Measurements from ENCODE around the gene ZNF185.

ZNF185 gene

GRCh38 chrX:152913346-152913745 lies 15.5 kb downstream of the ZNF185 start:
- DNase-seq (ENCODE audit: low read depth, low spot score): no peak
- no peak overlapping the region for H3K27ac ChIP-seq

GRCh38 chrX:152913910-152914309 lies 16.0 kb downstream of the ZNF185 start:
- no peak overlapping the region for H3K27ac ChIP-seq
- DNase-seq (ENCODE audit: low read depth, low spot score): no peak

- no peak for DNase-seq (ENCODE audit: low read depth, low spot score)
- no peak overlapping the region for H3K27ac ChIP-seq
Measured at GRCh38 chrX:152915541-152916241, 17.8 kb downstream of the ZNF185 start.

- H3K27ac ChIP-seq: no peak overlapping the region
- DNase-seq (ENCODE audit: low read depth, low spot score): no peak
Measured at GRCh38 chrX:152917656-152918579, 20.1 kb downstream of the ZNF185 start.

- DNase-seq (ENCODE audit: low read depth, low spot score): no peak
- no peak overlapping the region for H3K27ac ChIP-seq
Measured at GRCh38 chrX:152918707-152919106, 20.8 kb downstream of the ZNF185 start.

- DNase-seq (ENCODE audit: low read depth, low spot score): no peak
- H3K27ac ChIP-seq: no peak overlapping the region
Measured at GRCh38 chrX:152923599-152923998, 25.7 kb downstream of the ZNF185 start.

- H3K27ac ChIP-seq: no peak overlapping the region
- no peak for DNase-seq (ENCODE audit: low read depth, low spot score)
Measured at GRCh38 chrX:152925835-152926234, 28.0 kb downstream of the ZNF185 start.

- H3K27ac ChIP-seq: no peak overlapping the region
- peak; percentile 8 for DNase-seq (ENCODE audit: low read depth, low spot score)
Measured at GRCh38 chrX:152926279-152926678, 28.4 kb downstream of the ZNF185 start.

- no peak for DNase-seq (ENCODE audit: low read depth, low spot score)
- no peak overlapping the region for H3K27ac ChIP-seq
Measured at GRCh38 chrX:152926923-152927322, 29.1 kb downstream of the ZNF185 start.

GRCh38 chrX:152927858-152928760 lies 30.2 kb downstream of the ZNF185 start:
- no peak for DNase-seq (ENCODE audit: low read depth, low spot score)
- H3K27ac ChIP-seq: no peak overlapping the region

GRCh38 chrX:152928761-152929400 lies 31.0 kb downstream of the ZNF185 start:
- DNase-seq (ENCODE audit: low read depth, low spot score): no peak
- H3K27ac ChIP-seq: no peak overlapping the region

GRCh38 chrX:152929898-152930297 lies 32.0 kb downstream of the ZNF185 start:
- H3K27ac ChIP-seq: no peak overlapping the region
- no peak for DNase-seq (ENCODE audit: low read depth, low spot score)

- DNase-seq (ENCODE audit: low read depth, low spot score): no peak
- H3K27ac ChIP-seq: no peak overlapping the region
Measured at GRCh38 chrX:152930516-152930915, 32.6 kb downstream of the ZNF185 start.

- DNase-seq (ENCODE audit: low read depth, low spot score): no peak
- no peak overlapping the region for H3K27ac ChIP-seq
Measured at GRCh38 chrX:152932144-152932543, 34.3 kb downstream of the ZNF185 start.

- no peak for DNase-seq (ENCODE audit: low read depth, low spot score)
- no peak overlapping the region for H3K27ac ChIP-seq
Measured at GRCh38 chrX:152932598-152933175, 34.8 kb downstream of the ZNF185 start.

GRCh38 chrX:152936306-152936705 lies 38.4 kb downstream of the ZNF185 start:
- no peak for DNase-seq (ENCODE audit: low read depth, low spot score)
- H3K27ac ChIP-seq: no peak overlapping the region

- no peak for DNase-seq (ENCODE audit: low read depth, low spot score)
- H3K27ac ChIP-seq: no peak overlapping the region
Measured at GRCh38 chrX:152937236-152937635, 39.4 kb downstream of the ZNF185 start.

GRCh38 chrX:152941328-152942076 lies 43.6 kb downstream of the ZNF185 start:
- DNase-seq (ENCODE audit: low read depth, low spot score): peak; percentile 34
- H3K27ac ChIP-seq: no peak overlapping the region

- DNase-seq (ENCODE audit: low read depth, low spot score): no peak
- H3K27ac ChIP-seq: no peak overlapping the region
Measured at GRCh38 chrX:152942077-152942442, 44.2 kb downstream of the ZNF185 start.
